Lung (tissue), 12 donors: ENCODE measurements around the gene CD200R1L. TPM values are rescaled to one million over a fixed set of nuclear protein-coding genes. Genes with fewer than 3 reads are reported as not detected.
A peak's percentile ranks its signal among the peaks of the same experiment; 100 is the strongest.

Experiments
- ATAC-seq: fragments of 200-7000 bp; cut with Tn5 transposase; one replicate; pipeline ENCODE4 v1.9.1; 2020; ENCODE audit warnings: moderate number of reproducible peaks; ENCODE audit not compliant: insufficient read depth, low FRiP score
- DNase-seq, 3 donors: peaks; one replicate each; pipeline ENCODE4 v3.0.0-alpha.2; 2013 to 2017
- H3K27ac ChIP-seq, 2 donors: one replicate each; pipeline ENCODE4 v1.5.1; 2013; ENCODE audit warnings: mild to moderate bottlenecking in 2 of 2, moderate library complexity in 2 of 2, control low read depth in 1 of 2, inconsistent platforms in 1 of 2, low read depth in 1 of 2, low read length in 1 of 2
- H3K27me3 ChIP-seq, 3 donors: one replicate each; pipeline ENCODE4 v1.5.1; 2013; ENCODE audit warnings: low read length in 2 of 3; ENCODE audit not compliant: control insufficient read depth in 3 of 3, insufficient read depth in 3 of 3
- H3K36me3 ChIP-seq, 4 donors: one replicate each; pipeline ENCODE4 v1.5.1; 2013; ENCODE audit warnings: low read length in 4 of 4, mild to moderate bottlenecking in 1 of 4, moderate library complexity in 1 of 4; ENCODE audit not compliant: control insufficient read depth in 4 of 4, insufficient read depth in 4 of 4
- H3K4me1 ChIP-seq, 5 donors: one replicate each; pipeline ENCODE4 v1.5.1; 2013; ENCODE audit warnings: low read length in 5 of 5, mild to moderate bottlenecking in 2 of 5, moderate library complexity in 1 of 5; ENCODE audit not compliant: control insufficient read depth in 5 of 5, insufficient read depth in 5 of 5
- H3K4me3 ChIP-seq: one replicate; pipeline ENCODE4 v1.5.1; 2013; ENCODE audit warnings: mild to moderate bottlenecking, control low read depth, moderate library complexity
- H3K9ac ChIP-seq, 2 donors: one replicate each; pipeline ENCODE4 v1.5.1; 2013; ENCODE audit warnings: low read length in 2 of 2, control low read depth in 1 of 2; ENCODE audit not compliant: insufficient read depth in 1 of 2
- H3K9me3 ChIP-seq, 4 donors: one replicate each; pipeline ENCODE4 v1.5.1; 2013; ENCODE audit warnings: low read length in 3 of 4, mild to moderate bottlenecking in 1 of 4, moderate library complexity in 1 of 4; ENCODE audit not compliant: control insufficient read depth in 4 of 4, insufficient read depth in 3 of 4
- WGBS, 2 donors: extraction: QIAGEN DNeasy Blood & Tissue Kit; methylation state at CpG; one replicate each; pipeline ENCODE4 v1.1.7; 2013; 5-methylcytosine and 5-hydroxymethylcytosine counted together
- polyA plus RNA-seq, 2 donors: library from polyadenylated mRNA; stranded (reverse); fragments of 200-250 nt; gene quantifications; one replicate each; pipeline ENCODE4 v1.2.1, GENCODE V29; 2013
- total RNA-seq, 2 donors: library from RNA; depleted of rRNA in 1 of 2; stranded (reverse); fragments of >200 nt in 1 of 2; gene quantifications; one replicate each; pipeline ENCODE4 v1.2.1, GENCODE V29; 2014 to 2021
- TF ChIP-seq, protein P1 (sequence below): IDR thresholded peaks from 2 replicates; pipeline ENCODE4 v1.5.1; 2012; ENCODE audit warnings: mild to moderate bottlenecking; ENCODE audit errors: control extremely low read depth, extremely low read depth
- donor health status: control.
- donor health status: control.
- donor health status: Bipolar disorder and iron deficiency.
- donor health status: healthy.
- donor health status: DM: yes; HTN: yes; CAD: no.

The CD200R1L gene
- total and polyA plus RNA-seq, 4 donors = not detected

DNA sequence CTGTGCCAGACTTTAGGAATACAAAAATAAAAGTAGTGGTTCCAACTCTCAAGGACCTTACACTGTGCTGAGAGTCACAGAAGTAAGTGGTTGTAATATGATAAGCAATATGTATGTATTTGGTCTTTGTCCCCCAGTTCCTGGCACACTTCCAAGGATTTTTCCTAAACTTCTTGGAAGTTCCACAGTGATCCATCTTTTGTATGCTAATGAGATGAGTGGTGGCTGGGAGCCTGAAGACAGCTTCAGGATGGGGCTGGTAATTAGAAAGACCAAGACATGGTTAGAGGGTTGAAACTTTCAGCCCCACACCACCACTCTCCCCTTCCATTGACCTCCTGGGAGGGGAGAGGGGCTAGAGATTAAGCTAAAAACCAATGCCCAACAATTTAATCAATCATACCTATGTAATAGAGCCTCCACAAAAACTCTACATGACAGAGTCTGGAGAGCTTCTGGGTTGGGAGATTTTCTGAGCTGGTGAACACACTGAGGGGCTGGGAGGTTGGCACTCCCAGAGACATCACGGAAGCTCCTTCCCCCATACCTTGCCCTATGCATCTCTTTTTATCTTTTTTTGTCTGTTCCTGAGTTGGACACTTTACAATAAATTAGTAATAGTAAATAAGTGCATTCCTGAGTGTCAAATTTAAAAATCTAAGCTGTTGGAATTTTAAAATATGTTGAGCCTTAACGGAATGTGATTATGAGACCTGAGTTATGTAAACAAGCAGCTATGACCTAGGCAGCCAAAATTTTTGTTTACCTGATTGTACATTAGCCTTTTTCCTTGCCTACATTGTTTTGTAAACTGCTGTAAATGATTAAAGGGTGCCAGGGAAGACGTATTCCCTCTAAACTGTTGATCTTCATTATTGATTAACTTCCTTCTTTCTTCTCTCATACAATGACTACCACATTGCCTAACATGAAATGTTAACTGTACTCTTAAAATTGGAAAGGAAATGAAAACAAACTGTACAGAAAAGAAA is 24.3 kb downstream of the CD200R1L start:
- H3K4me3 ChIP-seq = no peak overlapping the region
- WGBS, 2 donors = 48 to 56% methylated on average over 3 of the region's 3 CpGs

DNA sequence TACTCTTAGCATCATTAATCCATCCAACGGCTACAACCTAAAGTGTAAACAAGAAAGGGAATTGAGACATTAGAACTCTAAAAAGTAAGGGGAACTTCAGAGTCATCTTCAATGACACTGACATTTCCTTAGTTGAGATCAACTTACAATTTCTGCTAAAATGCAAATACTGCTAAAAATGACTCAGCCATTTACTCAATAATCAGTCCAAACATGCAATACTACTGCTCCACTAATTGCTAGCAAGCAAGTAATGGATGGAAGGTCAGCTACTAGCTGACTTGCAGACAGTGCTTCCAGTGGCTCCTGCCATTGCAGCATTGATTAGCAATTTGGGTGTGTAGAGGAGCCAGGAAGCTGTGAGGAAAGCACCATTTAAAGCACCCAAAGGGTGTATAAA is 28.4 kb downstream of the CD200R1L start:
- DNase-seq (no peak), ATAC-seq (peak; percentile 15)
- Histone ChIP-seq H3K36me3 (no peaks in the 10 kb centered on the region), H3K4me1 (peaks cover 0 to 5% (median 0%) of the 10 kb centered on the region in 5 donors), H3K4me3 (no peak overlapping the region), H3K9me3 (no peaks in the 10 kb centered on the region), H3K9ac (no peak overlapping the region), H3K27ac (no peak overlapping the region), H3K27me3 (no peaks in the 10 kb centered on the region)
- TF ChIP-seq, protein P1, sequence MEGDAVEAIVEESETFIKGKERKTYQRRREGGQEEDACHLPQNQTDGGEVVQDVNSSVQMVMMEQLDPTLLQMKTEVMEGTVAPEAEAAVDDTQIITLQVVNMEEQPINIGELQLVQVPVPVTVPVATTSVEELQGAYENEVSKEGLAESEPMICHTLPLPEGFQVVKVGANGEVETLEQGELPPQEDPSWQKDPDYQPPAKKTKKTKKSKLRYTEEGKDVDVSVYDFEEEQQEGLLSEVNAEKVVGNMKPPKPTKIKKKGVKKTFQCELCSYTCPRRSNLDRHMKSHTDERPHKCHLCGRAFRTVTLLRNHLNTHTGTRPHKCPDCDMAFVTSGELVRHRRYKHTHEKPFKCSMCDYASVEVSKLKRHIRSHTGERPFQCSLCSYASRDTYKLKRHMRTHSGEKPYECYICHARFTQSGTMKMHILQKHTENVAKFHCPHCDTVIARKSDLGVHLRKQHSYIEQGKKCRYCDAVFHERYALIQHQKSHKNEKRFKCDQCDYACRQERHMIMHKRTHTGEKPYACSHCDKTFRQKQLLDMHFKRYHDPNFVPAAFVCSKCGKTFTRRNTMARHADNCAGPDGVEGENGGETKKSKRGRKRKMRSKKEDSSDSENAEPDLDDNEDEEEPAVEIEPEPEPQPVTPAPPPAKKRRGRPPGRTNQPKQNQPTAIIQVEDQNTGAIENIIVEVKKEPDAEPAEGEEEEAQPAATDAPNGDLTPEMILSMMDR = no peak
- WGBS, 2 donors = 41 to 53% methylated on average over 1 of the region's 1 CpG

More for the DNA sequence above, 24.3 kb downstream of the CD200R1L start:
- DNase-seq (peak in 2 of 3 donors; percentile 24 to 38), ATAC-seq (no peak)
- Histone ChIP-seq H3K9ac (no peak overlapping the region), H3K9me3 (no peaks in the 10 kb centered on the region), H3K27me3 (peaks cover 0 to 3% (median 0%) of the 10 kb centered on the region in 3 donors), H3K27ac (no peak overlapping the region), H3K36me3 (no peaks in the 10 kb centered on the region), H3K4me1 (peaks cover 0 to 5% (median 0%) of the 10 kb centered on the region in 5 donors)
- TF ChIP-seq, protein P1 = no peak

DNA sequence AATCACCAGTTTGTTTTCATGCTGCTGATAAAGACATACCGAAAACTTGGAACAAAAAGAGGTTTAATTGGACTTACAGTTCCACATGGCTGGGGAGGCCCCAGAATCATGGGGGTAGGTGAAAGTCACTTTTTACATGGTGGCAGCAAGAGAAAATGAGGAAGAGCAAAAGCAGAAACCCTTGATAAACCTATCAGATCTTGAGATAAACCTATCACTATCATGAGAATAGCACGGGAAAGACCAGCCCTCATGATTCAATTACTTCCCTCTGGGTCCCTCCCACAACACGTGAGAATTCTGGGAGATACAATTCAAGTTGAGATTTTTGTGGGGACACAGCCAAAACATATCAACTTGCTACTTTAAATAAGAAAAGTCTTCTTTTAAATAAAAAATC is 28.9 kb downstream of the CD200R1L start:
- Histone ChIP-seq H3K27ac (no peak overlapping the region), H3K9me3 (no peaks in the 10 kb centered on the region), H3K4me3 (no peak overlapping the region), H3K4me1 (peaks cover 0 to 5% (median 0%) of the 10 kb centered on the region in 5 donors), H3K36me3 (no peaks in the 10 kb centered on the region), H3K9ac (no peak overlapping the region), H3K27me3 (no peaks in the 10 kb centered on the region)
- WGBS, 2 donors = 33 to 40% methylated on average over 3 of the region's 3 CpGs
- ATAC-seq = no peak
- TF ChIP-seq, protein P1 = no peak
- no peak for DNase-seq
